IMR-90 (cell line): ENCODE data around the gene LANCL3. TPM values are rescaled to one million over a fixed set of nuclear protein-coding genes. Genes with fewer than 3 reads are reported as not detected.

Experiments used
- ATAC-seq: fragments of 200-7000 bp; cut with Tn5 transposase; 2 replicates; pipeline ENCODE4 v1.9.1; 2020; ENCODE audit warnings: low read depth, mild to moderate bottlenecking, moderate library complexity
- BruUV-seq: library from RNA; stranded (reverse); fragments of 400-500 nt; replicated peaks from 2 replicates; lab custom pipeline; 2021; lab: Mats Ljungman, UMichigan
- CTCF ChIA-PET: fragments of 300-600 bp; formaldehyde crosslinking; extraction: SDS; loops from one replicate; lab custom pipeline; 2021; ENCODE audit warnings: antibody characterized with exemption; lab: Yijun Ruan, JAX
- POLR2A ChIA-PET: fragments of 300-600 bp; sonication (Branson Sonifier 250); formaldehyde crosslinking; loops from one replicate; lab custom pipeline; 2022; ENCODE audit warnings: antibody characterized with exemption; ENCODE audit not compliant: unreplicated experiment; lab: Charles Lee
- DNase-seq: peaks from one replicate; pipeline ENCODE4 v3.0.0; 2013
- H2AFZ ChIP-seq: replicated peaks from 2 replicates; pipeline ENCODE3; 2013; ENCODE audit warnings: low read length, mild to moderate bottlenecking; ENCODE audit not compliant: poor library complexity
- H2AK5ac ChIP-seq: 2 replicates; pipeline ENCODE4 v1.6.1; 2013; ENCODE audit warnings: low read depth, low read length, inconsistent platforms
- H2AK9ac ChIP-seq: replicated peaks from 2 replicates; pipeline ENCODE3; 2013; ENCODE audit warnings: mild to moderate bottlenecking, low read depth, low read length, moderate library complexity; ENCODE audit not compliant: poor library complexity
- H2BK120ac ChIP-seq: 2 replicates; pipeline ENCODE4 v1.6.1; 2013; ENCODE audit warnings: low read depth, low read length, inconsistent platforms
- H2BK15ac ChIP-seq: 3 replicates; pipeline ENCODE4 v1.6.1; 2013; ENCODE audit warnings: low read depth, low read length, inconsistent platforms
- H2BK20ac ChIP-seq: 2 replicates; pipeline ENCODE4 v1.6.1; 2013; ENCODE audit warnings: low read depth, mild to moderate bottlenecking, inconsistent platforms, low read length, moderate library complexity
- H2BK5ac ChIP-seq: 2 replicates; pipeline ENCODE4 v1.6.1; 2013; ENCODE audit warnings: mild to moderate bottlenecking, low read depth, low read length, inconsistent platforms; ENCODE audit not compliant: poor library complexity, severe bottlenecking
- H3K14ac ChIP-seq: replicated peaks from 2 replicates; pipeline ENCODE4 v1.6.1; 2013; ENCODE audit warnings: low read depth, low read length, inconsistent platforms
- H3K18ac ChIP-seq: 2 replicates; pipeline ENCODE4 v1.6.1; 2013; ENCODE audit warnings: low read depth, low read length, control low read depth
- H3K23ac ChIP-seq: 2 replicates; pipeline ENCODE4 v1.6.1; 2013; ENCODE audit warnings: low read depth, low read length, inconsistent platforms
- H3K27ac ChIP-seq: 2 replicates; pipeline ENCODE4 v1.5.1; 2013; ENCODE audit warnings: mild to moderate bottlenecking, control low read depth, low read length; ENCODE audit not compliant: insufficient read depth
- H3K27me3 ChIP-seq: 2 replicates; pipeline ENCODE4 v1.6.1; 2013; ENCODE audit warnings: low read length; ENCODE audit not compliant: control insufficient read depth, insufficient read depth
- H3K36me3 ChIP-seq: 2 replicates; pipeline ENCODE4 v1.6.1; 2013; ENCODE audit warnings: low read length, mixed read lengths; ENCODE audit not compliant: control insufficient read depth, insufficient read depth
- H3K4ac ChIP-seq: 2 replicates; pipeline ENCODE4 v1.6.1; 2013; ENCODE audit warnings: low read depth, low read length, inconsistent platforms
- H3K4me1 ChIP-seq: 2 replicates; pipeline ENCODE4 v1.6.1; 2013; ENCODE audit warnings: low read length, mixed read lengths; ENCODE audit not compliant: control insufficient read depth, insufficient read depth
- H3K4me2 ChIP-seq: 2 replicates; pipeline ENCODE4 v1.6.1; 2013; ENCODE audit warnings: low read depth, mild to moderate bottlenecking, control low read depth, low read length, moderate library complexity
- H3K4me3 ChIP-seq: 2 replicates; pipeline ENCODE4 v1.5.1; 2013; ENCODE audit warnings: low read depth, mild to moderate bottlenecking, control low read depth, low read length, moderate library complexity; ENCODE audit not compliant: insufficient read depth
- H3K56ac ChIP-seq: 2 replicates; pipeline ENCODE4 v1.6.1; 2013; ENCODE audit warnings: low read length, inconsistent platforms; ENCODE audit not compliant: insufficient read depth; ENCODE audit errors: extremely low read depth
- H3K79me1 ChIP-seq, 2 experiments: 2 replicates each; pipeline ENCODE4 v1.6.1; 2013; ENCODE audit warnings: low read length in 2 of 2, inconsistent platforms in 1 of 2, low read depth in 1 of 2
- H3K9ac ChIP-seq: 2 replicates; pipeline ENCODE4 v1.6.1; 2013; ENCODE audit warnings: low read depth, low read length, control low read depth
- H3K9me1 ChIP-seq: 2 replicates; pipeline ENCODE4 v1.6.1; 2013; ENCODE audit warnings: low read length, inconsistent platforms; ENCODE audit not compliant: insufficient read depth
- H3K9me3 ChIP-seq: 2 replicates; pipeline ENCODE4 v1.6.1; 2013; ENCODE audit warnings: low read length; ENCODE audit not compliant: control insufficient read depth, insufficient read depth
- H4K20me1 ChIP-seq: 2 replicates; pipeline ENCODE4 v1.6.1; 2013; ENCODE audit warnings: low read length, inconsistent platforms; ENCODE audit not compliant: insufficient read depth
- H4K5ac ChIP-seq: 2 replicates; pipeline ENCODE4 v1.6.1; 2013; ENCODE audit warnings: mild to moderate bottlenecking, low read depth, low read length, control low read depth
- H4K8ac ChIP-seq, 2 experiments: 2 replicates each; pipeline ENCODE4 v1.6.1; 2013; ENCODE audit warnings: low read depth in 2 of 2, low read length in 2 of 2, control low read depth in 1 of 2, inconsistent platforms in 1 of 2
- H4K91ac ChIP-seq: 2 replicates; pipeline ENCODE4 v1.6.1; 2013; ENCODE audit warnings: low read depth, low read length, inconsistent platforms; ENCODE audit not compliant: insufficient read depth
- RCOR1 ChIP-seq: IDR thresholded peaks from 2 replicates; pipeline ENCODE4 v1.6.1; 2012; ENCODE audit warnings: mild to moderate bottlenecking, low read length, improper control_type of control experiment; ENCODE audit not compliant: insufficient replicate concordance
- SMC3 ChIP-seq: fragments of 150-350 bp; IDR thresholded peaks from 2 replicates; pipeline ENCODE4 v1.6.1; 2016; ENCODE audit warnings: low read depth, mild to moderate bottlenecking, antibody characterized with exemption, low read length, moderate library complexity
- WGBS, 2 experiments: methylation state at CpG; one replicate each; pipeline versions ENCODE4 v1.1.5 to v1.1.7; 2013; ENCODE audit warnings: missing lambda C conversion rate in 2 of 2; ENCODE audit not compliant: insufficient read length in 1 of 2; ENCODE audit errors: extremely low coverage in 2 of 2; 5-methylcytosine and 5-hydroxymethylcytosine counted together
- dilution Hi-C: fragments of 300-500 bp; cut with HindIII; formaldehyde crosslinking; loops from one replicate; pipeline ENCODE4 v1.14.3; 2018; ENCODE audit warnings: low sequenced_read_pairs; ENCODE audit not compliant: unreplicated experiment
- in situ Hi-C: fragments of 300-500 bp; cut with MboI; formaldehyde crosslinking; loops from 3 replicates; pipeline ENCODE4 v1.14.3; 2019; ENCODE audit warnings: low sequenced_read_pairs, inconsistent platforms, mixed read lengths
- intact Hi-C: fragments of 100-400 bp; cut with micrococcal nuclease; formaldehyde crosslinking; loops from 2 replicates; pipeline ENCODE4 v1.10.0; 2022
- polyA plus RNA-seq, 3 experiments: library from polyadenylated mRNA; depleted of rRNA; stranded (reverse); fragments of >200 nt; gene quantifications; 2 replicates each; pipeline ENCODE4 v1.2.3, GENCODE V29; 2012; ENCODE audit warnings: low replicate concordance in 1 of 3
- total RNA-seq: library from RNA; depleted of rRNA; stranded (reverse); fragments of >200 nt; gene quantifications from 2 replicates; pipeline ENCODE4 v1.2.3, GENCODE V29; 2012

The LANCL3 gene
- total and polyA plus RNA-seq, 2 of the 4 experiments (the other 2 are of a cell fraction): not detected

- no peak overlapping the region for H4K8ac ChIP-seq
- peaks cover 2% of the 10 kb centered on the region; the same call in 1 of the 2 replicates for H3K27me3 ChIP-seq
- in situ Hi-C loops (no loop called here), dilution Hi-C loops (no loop called here), intact Hi-C loops (no loop called here)
- no peak overlapping the region for H2BK120ac ChIP-seq
- no peak overlapping the region for H3K56ac ChIP-seq
- H4K5ac ChIP-seq: no peak overlapping the region
- ChIA-PET POLR2A (no interaction called here), CTCF (no interaction called here)
- H3K9me1 ChIP-seq: no peaks in the 10 kb centered on the region
- no peak overlapping the region for H3K4me2 ChIP-seq
- WGBS, 2 experiments: no CpG with 5 or more reads among the region's 3 CpGs
- no peak overlapping the region for H2AK9ac ChIP-seq
- no peak overlapping the region for H2AFZ ChIP-seq
- H3K36me3 ChIP-seq: no peaks in the 10 kb centered on the region
- no peaks in the 10 kb centered on the region for H3K4me1 ChIP-seq
- no peak overlapping the region for H3K27ac ChIP-seq
- DNase-seq (no peak), ATAC-seq (no peak)
- H3K4me3 ChIP-seq: no peak overlapping the region
- no peaks in the 10 kb centered on the region for H3K79me1 ChIP-seq
- H2BK20ac ChIP-seq: no peak overlapping the region
- H3K18ac ChIP-seq: no peak overlapping the region
- TF ChIP-seq RCOR1 (no peak), SMC3 (no peak)
- H3K9me3 ChIP-seq: no peaks in the 10 kb centered on the region
- no peak overlapping the region for H4K91ac ChIP-seq
- H4K20me1 ChIP-seq: no peaks in the 10 kb centered on the region
- H2BK5ac ChIP-seq: no peak overlapping the region
- no peak overlapping the region for H3K4ac ChIP-seq
- H3K14ac ChIP-seq: no peak overlapping the region
- no TSS peak for BruUV-seq
- H3K9ac ChIP-seq: no peak overlapping the region
- H2AK5ac ChIP-seq: no peak overlapping the region
- H3K23ac ChIP-seq: no peak overlapping the region
- H2BK15ac ChIP-seq: no peak overlapping the region
Measured at GRCh38 chrX:37686996-37687395, 115.5 kb downstream of the LANCL3 start.
